SH-SY5Y (cell line): ENCODE measurements around the gene KRT72.

Source experiments
- GATA2 ChIP-seq: IDR thresholded peaks from 2 replicates; pipeline ENCODE4 v1.6.1; 2011; ENCODE audit warnings: mild to moderate bottlenecking, low read depth, low read length
- GATA3 ChIP-seq: IDR thresholded peaks from 2 replicates; pipeline ENCODE4 v1.6.1; 2011; ENCODE audit warnings: low read depth, mild to moderate bottlenecking, low read length, moderate library complexity

GRCh38 chr12:52648012-52648550 is 46.8 kb upstream of the KRT72 start:
- TF ChIP-seq GATA3 (no peak), GATA2 (no peak)
